AG04449 (cell line): ENCODE measurements around the gene PYROXD2.

Source experiments
- CTCF ChIA-PET: fragments of 350-600 bp; formaldehyde crosslinking; extraction: SDS; loops from one replicate; lab custom pipeline; 2021; ENCODE audit warnings: antibody characterized with exemption; lab: Yijun Ruan, JAX
- POLR2A ChIA-PET: fragments of 400-600, 350-600 bp; formaldehyde crosslinking; extraction: SDS; loops from one replicate; lab custom pipeline; 2020; ENCODE audit warnings: antibody characterized with exemption, inconsistent platforms; lab: Yijun Ruan, JAX
- DNase-seq: peaks from one replicate; pipeline ENCODE4 v3.0.0-alpha.2; 2010; ENCODE audit warnings: low read depth, low spot score
- H3K4me3 ChIP-seq: 2 replicates; pipeline ENCODE4 v1.5.1; 2011; ENCODE audit warnings: low read depth, mild to moderate bottlenecking, control low read depth, low read length
- TF ChIP-seq, protein P1 (sequence below): IDR thresholded peaks from one replicate; pipeline ENCODE4 v1.5.1; 2011; ENCODE audit warnings: mild to moderate bottlenecking, moderate library complexity, low read length, control low read depth, inconsistent platforms; ENCODE audit not compliant: insufficient read depth; ENCODE audit errors: missing control alignments

PYROXD2 gene

DNA sequence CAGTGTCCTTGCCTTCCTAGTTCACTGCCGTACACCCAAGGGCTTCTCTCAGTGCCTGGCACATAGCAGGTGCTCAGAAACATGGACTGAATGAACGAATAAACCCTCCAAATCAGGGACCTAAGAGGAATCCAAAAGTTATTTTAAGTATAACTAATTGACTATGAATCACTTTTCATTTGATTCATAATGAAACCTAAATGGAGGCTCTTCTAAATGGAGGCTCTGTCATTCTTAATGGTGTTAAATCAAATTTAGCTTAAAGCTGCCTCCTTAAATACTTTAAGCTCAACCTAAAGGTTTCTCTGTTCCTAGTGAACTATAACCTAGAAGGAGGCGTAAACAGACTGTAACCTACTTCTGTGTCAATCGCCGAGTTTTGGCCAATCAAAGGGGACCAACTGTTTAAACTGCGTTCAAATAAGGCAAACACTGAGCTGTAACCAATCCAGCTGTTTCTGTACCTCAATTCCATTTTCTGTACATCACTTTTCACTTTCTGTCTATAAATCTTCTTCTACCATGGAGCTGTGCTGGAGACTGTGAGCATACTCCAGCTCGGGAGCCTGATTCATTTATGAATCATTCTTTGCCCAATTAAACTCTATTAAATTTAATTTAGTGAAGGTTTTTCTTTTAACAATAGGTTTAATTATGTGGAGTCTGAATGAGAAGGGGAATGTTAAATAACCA, 11.0 kb downstream of the PYROXD2 start:
- H3K4me3 ChIP-seq, result no peak overlapping the region
- peak; percentile 12 for DNase-seq
- ChIA-PET POLR2A (interaction anchor here (0.5 to 1.0 kb wide), 4 partner anchors 11 to 136 kb away, joined by 3 to 4 read pairs (median 4); partner anchors contain the start of genes LOXL4 and PYROXD2), CTCF (interaction anchor here (0.9 to 3.5 kb wide), 5 partner anchors 9 to 161 kb away, joined by 3 to 13 read pairs (median 6); partner anchors contain the start of gene PYROXD2)
- TF ChIP-seq, protein P1, sequence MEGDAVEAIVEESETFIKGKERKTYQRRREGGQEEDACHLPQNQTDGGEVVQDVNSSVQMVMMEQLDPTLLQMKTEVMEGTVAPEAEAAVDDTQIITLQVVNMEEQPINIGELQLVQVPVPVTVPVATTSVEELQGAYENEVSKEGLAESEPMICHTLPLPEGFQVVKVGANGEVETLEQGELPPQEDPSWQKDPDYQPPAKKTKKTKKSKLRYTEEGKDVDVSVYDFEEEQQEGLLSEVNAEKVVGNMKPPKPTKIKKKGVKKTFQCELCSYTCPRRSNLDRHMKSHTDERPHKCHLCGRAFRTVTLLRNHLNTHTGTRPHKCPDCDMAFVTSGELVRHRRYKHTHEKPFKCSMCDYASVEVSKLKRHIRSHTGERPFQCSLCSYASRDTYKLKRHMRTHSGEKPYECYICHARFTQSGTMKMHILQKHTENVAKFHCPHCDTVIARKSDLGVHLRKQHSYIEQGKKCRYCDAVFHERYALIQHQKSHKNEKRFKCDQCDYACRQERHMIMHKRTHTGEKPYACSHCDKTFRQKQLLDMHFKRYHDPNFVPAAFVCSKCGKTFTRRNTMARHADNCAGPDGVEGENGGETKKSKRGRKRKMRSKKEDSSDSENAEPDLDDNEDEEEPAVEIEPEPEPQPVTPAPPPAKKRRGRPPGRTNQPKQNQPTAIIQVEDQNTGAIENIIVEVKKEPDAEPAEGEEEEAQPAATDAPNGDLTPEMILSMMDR, result no peak

DNA sequence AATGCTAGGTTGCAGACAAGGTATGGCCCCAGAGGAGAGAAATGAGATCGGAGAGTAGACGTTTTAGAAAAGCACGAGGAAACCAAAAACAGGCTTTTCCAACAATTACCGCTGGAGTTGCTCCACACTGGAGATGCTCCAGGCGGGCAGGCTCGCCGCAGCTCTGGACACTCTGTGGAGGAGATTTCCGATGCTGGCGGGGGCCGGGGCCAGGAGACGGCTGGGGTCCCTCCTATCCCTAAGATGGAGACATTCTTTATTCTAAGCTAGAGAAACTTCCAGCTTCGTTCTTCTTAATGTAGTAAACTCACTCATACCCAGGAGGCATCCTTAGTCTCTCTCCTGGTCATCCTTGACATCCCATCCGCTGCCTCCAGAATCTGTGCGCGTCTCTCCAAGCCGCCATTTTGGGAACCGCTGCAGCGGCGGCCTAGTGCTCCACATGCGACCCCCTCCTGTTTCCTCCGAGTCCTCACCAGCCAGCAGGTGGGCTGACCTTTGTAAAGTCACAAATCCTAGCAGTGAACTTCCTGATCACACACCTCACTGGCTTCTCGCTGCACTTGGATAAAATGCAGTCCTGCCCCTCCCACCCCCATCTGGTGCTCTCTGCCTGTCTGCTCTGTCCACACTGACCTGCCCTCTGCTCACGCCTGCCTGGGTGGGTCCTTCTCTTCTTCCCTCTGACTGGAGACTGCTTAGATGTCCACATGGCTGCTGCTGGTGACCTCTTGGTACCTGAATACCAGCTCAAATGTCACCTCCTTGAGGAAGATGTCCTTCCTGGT, 11.9 kb downstream of the PYROXD2 start:
- ChIA-PET CTCF (interaction anchor here (1.2 to 3.5 kb wide), 4 partner anchors 8 to 94 kb away, joined by 4 to 13 read pairs (median 10); partner anchors contain the start of gene PYROXD2), POLR2A (no interaction called here)
- TF ChIP-seq, protein P1, result no peak
- H3K4me3 ChIP-seq, result no peak overlapping the region
- no peak for DNase-seq

DNA sequence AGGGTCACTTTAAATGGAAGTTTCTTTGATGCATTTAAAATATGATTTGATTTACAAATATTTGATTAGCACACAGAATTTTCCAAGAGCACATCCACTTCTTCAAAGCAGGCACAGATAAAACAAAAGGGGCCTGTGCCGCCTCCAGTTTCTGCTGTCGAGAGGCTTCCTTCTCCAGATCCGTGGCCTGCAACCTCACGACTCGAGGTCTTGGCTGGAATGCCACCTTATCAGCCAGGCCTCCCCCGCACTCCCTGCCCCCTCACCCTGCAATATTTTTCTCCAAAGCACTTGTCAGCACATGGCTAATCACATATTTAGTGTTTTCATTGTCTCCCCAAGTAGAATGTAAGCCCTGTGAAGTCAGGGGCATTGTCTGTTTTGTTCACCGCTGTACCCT, 12.5 kb downstream of the PYROXD2 start:
- DNase-seq, result no peak
- TF ChIP-seq, protein P1, result no peak
- no peak overlapping the region for H3K4me3 ChIP-seq
- ChIA-PET POLR2A (no interaction called here), CTCF (interaction anchor here (0.5 to 1.9 kb wide), 2 partner anchors 10 to 23 kb away, joined by 3 to 6 read pairs; no protein-coding TSS in a partner anchor)

DNA sequence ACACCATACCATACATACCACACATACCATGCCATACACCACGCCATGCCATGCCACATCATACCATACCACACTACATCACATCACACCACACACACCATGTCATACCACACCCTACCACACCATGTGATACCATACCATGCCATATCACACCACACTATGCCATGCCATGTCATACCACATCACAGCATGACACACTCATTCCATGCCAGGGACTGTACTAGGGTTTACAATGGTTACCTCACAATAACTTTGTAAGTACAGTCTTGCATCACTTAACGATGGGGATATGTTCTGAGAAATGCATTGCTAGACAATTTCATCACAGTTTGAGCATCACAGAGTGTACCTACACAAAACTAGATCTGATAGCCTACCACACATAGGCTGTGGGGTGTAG, 14.5 kb downstream of the PYROXD2 start:
- TF ChIP-seq, protein P1, result no peak
- DNase-seq, result no peak
- H3K4me3 ChIP-seq, result no peak overlapping the region
- ChIA-PET CTCF (no interaction called here), POLR2A (interaction anchor here (1.0 kb wide), 1 partner anchor 15 kb away, joined by 3 read pairs; the partner anchor contains the start of gene PYROXD2)

DNA sequence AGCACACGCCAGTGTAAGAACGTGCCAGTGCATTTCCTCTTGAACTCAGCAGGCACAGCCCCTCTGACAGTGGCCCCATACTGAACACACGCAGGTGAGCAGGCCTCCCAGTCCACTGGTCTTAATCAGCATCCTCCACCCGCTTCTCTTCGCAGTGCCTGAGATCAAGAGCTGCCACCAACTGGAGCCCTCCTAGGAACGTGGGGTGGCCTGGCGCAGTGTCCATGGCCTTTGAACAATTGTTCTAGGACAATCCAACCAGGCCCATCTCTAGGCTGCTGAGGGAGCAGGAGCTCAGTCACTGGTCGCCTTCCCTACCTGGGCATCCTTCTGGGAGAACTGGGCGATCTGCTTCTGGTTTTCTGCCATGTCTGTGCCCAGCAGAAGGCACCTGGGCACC, 15.2 kb downstream of the PYROXD2 start:
- no peak for DNase-seq
- ChIA-PET POLR2A (interaction anchor here (1.0 kb wide), 1 partner anchor 16 kb away, joined by 3 read pairs; the partner anchor contains the start of gene PYROXD2), CTCF (interaction anchor here (1.7 to 6.4 kb wide), 2 partner anchors 90 to 157 kb away, joined by 5 to 81 read pairs; no protein-coding TSS in a partner anchor)
- TF ChIP-seq, protein P1, result no peak
- no peak overlapping the region for H3K4me3 ChIP-seq
